Measurements from ENCODE around the gene DDAH2.
A peak's percentile ranks its signal among the peaks of the same experiment; 100 is the strongest.
"Not testable (repeated sequence)": the region's sequence is repeated elsewhere in the genome, so short reads cannot be mapped to it uniquely, and the experiment has no call there.

The DDAH2 gene

GRCh38 chr6:31711233-31711632 lies 17.9 kb downstream of the DDAH2 start:
- DNase-seq, result no peak

DNA sequence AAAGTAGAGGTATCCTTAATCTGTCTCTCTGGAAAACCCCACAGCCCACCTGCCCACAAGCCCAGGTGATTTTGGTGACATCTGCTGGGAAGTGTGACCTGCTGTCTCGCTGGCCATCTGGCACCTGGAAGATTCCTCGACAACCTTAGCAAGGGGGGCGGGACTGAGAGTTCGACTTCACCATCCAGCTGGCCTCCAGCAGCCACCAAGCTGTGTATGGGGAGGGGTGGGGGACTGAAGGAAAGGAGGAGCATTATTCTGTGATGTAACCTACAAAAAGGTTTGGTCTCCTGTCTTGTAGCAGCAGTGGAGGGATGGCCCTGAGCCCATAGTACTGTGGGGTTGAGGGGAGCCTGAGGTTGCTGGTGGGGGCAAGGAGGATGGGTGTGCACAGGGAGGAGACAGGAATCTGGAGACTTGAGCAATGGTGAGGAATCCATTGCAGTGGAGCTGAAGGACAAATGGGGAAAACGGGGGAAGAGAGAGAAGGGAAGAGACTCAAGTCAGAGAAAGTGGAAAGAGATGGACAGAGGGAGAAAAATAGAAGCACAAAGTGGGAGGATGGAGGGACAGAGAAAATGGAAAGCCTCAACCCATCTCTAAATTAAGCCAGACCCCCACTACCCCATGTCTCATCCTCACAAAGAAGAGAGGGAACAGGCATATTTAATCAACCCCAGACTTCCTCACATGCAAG lies 18.4 kb downstream of the DDAH2 start:
- DNase-seq, result no peak

DNA sequence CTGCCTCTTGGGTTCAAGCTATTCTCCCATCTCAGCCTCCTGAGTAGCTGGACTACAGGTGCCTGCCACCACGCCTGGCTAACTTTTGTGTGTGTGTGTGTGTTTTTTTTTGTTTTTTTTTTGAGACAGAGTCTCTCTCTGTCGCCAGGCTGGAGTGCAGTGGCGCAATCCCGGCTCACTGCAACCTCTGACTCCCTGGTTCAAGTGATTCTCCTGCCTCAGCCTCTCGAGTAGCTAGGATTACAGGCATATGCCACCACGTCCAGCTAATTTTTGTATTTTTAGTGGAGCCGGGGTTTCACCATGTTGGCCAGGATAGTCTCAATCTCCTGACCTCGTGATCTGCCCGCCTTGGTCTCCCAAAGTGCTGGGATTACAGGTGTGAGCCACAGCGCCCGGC lies 19.9 kb downstream of the DDAH2 start:
- DNase-seq, result not testable (repeated sequence)

DNA sequence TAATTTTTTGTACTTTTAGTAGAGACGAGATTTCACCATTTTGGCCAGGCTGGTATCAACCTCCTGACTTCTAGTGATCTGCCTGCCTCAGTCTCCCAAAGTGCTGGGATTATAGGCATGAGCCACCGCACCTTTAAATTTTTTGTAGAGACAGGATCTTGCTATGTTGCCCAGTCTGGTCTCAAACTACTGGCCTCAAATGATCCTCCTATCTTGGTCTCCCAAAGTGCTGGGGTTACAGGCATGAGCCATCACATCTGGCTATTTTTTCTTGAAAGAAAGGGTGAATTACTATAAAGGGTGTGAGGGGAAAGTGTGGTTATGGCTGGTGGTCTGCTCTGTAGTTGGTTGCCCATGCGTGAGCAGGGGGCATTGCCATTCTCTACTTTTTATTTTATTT lies 20.9 kb downstream of the DDAH2 start:
- no peak for DNase-seq

DNA sequence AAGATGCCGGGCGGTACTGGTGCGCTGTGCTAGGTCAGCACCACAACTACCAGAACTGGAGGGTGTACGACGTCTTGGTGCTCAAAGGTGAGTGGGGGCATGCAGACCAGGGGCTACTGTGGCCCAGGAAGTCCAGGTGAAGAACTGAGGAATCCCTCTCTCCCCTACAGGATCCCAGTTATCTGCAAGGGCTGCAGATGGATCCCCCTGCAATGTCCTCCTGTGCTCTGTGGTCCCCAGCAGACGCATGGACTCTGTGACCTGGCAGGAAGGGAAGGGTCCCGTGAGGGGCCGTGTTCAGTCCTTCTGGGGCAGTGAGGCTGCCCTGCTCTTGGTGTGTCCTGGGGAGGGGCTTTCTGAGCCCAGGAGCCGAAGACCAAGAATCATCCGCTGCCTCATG lies 21.4 kb downstream of the DDAH2 start:
- no peak for DNase-seq

GRCh38 chr6:31706599-31706998 lies 22.5 kb downstream of the DDAH2 start, which contains the start of gene LY6G6F:
TSS of gene LY6G6F (plus strand) at chr6:31706866. CDS start at chr6:31706907, 41 bp downstream.
- DNase-seq, result no peak

- DNase-seq, result no peak
Measured at GRCh38 chr6:31705931-31706330, 23.2 kb downstream of the DDAH2 start.

DNA sequence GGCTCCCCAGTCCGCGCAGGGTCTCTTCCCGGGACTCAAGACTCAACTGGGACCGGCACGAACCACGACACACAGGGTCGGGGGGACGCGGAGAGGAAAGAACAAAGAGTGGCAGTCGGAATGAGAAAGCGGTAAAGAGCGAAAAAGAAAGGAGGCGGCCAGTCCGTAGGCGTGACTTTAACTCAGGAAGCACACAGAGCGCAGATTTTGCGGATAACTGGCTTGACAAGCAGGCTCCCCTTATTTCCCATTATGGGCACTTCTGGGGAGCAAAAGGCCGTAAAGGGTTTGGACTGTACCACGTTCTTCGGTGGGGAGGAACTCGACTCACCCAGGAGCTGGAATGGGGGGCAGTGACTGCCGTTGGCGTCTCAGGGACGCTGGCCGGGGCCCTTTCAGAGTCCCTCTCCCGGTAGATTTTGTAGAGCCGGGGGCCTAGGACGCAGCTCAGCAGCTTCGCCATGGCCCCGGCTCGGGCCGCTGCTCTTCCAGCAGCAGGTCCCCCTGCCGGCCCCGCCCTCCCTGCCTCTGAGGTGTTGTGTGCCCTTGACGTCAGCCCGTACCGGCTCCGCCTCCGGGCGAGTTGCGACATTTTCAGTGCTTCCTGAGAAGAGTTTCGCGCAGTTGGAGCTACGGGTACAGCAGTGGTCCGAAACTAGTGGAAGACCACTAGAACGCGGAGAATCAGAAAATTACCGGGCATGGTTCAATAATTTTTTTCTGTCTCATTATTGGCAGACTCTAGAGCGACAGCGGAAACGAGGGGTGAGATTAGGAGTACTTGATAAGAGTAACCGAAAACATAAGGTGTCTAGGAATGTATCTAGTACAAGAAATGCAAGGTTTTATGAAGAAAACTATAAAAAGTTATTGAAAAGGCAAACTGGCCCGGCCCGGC lies 26.0 kb downstream of the DDAH2 start, which contains the start of gene ABHD16A:
TSS of gene ABHD16A (minus strand) at position 506 of the 898 bp plus-strand sequence. CDS start at position 463, 43 bp downstream.
- peak; percentile 99 for DNase-seq

DNA sequence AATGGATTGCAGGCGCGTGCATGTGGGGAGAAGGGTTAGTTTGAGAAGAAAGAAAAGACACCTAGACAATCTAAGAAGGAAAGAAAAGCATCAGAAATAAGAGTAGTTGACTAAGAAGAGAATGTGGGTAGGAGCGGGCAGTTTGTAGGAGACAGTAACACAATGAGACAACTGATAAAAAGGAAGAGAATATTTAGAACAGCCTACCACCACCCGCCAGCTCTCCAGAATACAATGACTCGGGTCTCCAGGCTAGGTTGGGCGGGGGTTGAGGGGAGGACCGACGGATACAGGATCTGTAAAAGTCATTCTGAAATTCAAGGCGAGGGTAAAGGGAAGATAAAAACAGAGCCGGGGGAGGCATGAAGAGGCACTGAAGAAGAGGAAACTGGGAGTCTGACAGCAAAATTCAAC lies 26.7 kb downstream of the DDAH2 start:
- no peak for DNase-seq

- DNase-seq, result peak; percentile 72
Measured at GRCh38 chr6:31701666-31702404, 27.3 kb downstream of the DDAH2 start.

DNA sequence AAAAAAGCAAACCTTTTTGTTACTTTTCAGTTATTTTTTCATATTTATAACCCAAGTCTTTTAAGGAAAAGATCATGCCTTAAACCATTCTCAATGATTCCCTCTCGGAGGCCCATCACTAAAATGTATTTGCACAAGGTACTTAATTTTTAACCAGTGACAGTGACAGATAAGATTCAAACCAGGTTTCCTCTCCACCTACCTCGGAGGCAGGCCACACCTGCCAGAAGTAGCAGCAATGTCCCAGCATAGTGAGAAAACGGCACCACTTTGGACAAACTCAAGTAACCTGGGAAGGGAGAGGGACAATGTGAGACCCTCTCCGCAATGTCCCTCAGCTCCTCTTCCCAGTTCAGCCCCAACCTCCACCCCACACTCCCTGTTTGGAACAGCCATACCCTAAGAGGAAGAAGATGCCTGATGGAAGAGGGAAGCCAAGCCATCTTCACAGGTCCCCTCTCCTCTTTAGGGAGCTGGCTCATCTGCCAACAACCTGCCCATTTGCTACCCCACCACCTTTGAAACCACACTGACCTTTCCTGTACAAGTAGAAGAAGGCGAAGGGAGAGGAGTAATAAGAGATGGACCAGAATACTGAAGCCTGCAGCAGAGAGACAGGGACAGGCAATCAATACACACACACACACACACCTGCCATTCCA lies 28.2 kb downstream of the DDAH2 start:
- DNase-seq, result no peak

DNA sequence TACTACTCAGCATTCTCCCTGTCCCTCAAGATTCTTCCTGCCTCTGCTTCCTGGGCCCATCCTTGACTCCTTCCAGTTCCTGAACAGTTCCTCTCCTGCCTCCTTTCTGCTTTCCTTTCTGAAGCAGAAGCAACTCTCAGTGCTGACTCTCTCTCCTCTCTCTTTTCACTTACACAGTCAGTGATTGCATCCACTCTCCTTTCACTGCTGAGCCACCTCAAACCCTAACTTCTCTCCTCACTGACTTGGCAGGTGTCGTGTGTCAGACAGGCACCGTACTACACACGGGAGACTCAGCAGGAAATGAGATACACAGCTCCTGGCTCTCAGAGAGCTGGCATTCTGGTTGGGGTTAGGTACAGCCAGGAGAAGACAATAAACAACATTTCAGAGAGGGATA lies 31.5 kb downstream of the DDAH2 start:
- no peak for DNase-seq

DNA sequence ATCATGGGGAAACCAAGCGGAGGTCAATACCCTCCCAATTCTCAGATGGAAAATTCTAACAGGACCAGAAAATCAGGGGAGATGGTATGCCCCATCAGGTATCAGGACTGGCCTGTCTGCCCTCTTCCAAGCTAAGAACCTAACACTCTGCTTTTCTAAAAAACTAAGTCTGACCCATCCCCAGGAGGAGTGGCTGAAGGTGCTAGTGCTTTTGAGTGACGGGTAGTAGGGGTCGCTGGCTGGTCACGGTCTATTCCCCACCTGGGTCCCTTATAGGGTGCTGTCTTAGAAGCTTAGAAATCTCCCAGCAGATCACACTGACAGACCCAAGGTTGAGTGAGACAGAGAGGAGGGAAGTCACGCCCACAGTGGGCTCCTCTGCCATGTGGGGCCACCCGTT lies 35.6 kb downstream of the DDAH2 start:
- no peak for DNase-seq

GRCh38 chr6:31692886-31693285 lies 36.2 kb downstream of the DDAH2 start:
- no peak for DNase-seq

DNA sequence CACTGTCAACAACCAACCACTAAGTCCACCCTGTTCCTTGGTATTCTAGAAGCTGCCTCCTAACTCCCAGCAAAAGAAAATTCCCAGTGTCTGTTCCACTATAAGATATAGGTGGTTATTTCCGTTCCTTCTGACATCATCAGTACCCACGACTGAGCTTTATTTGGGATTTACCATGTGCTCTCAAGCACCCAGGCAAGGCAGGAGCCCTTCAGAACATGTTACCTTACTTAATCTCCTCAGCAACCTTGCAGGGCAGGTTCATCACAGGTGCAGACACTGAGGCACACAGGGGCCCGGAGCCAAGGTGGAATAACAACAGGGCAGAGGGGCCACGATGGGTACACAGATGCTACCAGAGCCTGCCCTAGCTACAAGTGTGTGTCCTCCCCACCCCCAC lies 36.7 kb downstream of the DDAH2 start:
- DNase-seq, result no peak

GRCh38 chr6:31691564-31692108 lies 37.5 kb downstream of the DDAH2 start:
- DNase-seq, result no peak

- no peak for DNase-seq
Measured at GRCh38 chr6:31691078-31691463, 38.0 kb downstream of the DDAH2 start.

DNA sequence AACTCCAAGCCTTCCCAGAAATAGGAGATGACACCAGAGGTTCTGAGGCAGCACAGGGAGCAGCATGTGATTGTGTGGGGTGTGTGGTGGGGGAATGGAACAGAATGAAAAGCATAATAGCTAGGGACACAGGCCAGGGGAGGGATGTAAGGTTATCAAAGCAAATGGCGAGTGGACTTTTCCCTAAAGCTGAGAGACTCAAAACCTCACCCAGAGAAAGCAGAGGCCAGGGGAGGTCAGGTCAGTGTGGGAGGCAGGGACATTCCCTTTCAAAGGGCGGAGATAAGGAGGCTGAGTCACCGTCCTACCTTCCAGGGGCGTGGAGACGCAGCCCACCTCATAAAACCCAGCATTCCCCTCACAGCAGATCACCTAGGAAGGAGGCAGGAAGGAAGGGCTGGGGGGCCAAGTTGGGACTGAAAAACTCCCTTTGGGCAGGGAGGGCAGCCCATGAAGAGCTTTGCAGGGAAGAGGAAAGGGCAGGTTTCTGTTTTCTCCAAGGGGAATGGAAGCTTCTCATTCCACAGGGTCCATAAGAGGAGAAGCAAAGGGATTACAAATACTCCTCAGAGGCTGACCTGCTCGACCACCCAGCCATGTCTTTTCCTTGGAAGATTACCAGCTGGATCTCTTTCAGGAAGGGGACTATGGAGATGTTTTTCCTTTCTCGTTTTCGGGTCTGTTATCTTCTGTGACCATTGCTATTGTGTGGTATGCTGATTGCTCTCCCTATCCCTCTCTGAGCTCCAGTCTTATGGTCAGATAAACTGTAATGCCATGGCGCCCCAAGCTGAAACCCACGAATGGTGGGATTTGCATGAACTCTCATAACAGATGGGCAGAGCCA lies 38.6 kb downstream of the DDAH2 start:
- no peak for DNase-seq

GRCh38 chr6:31689249-31690110 lies 39.6 kb downstream of the DDAH2 start:
- DNase-seq, result no peak

All from femur (tissue), 1 donor.